Vagina (tissue), 2 donors: Measurements from ENCODE around the gene PCBD2. TPM values are rescaled to one million over a fixed set of nuclear protein-coding genes. Genes with fewer than 3 reads are reported as not detected.
"Not testable (repeated sequence)": the region's sequence is repeated elsewhere in the genome, so short reads cannot be mapped to it uniquely, and the experiment has no call there.

Experiments used
- DNase-seq, 2 donors: peaks; one replicate each; pipeline ENCODE4 v3.0.0-alpha.2; 2017; ENCODE audit errors: extremely low spot score in 2 of 2
- H3K27ac ChIP-seq: fragments of 200-600 bp; sonication (generic); one replicate; pipeline ENCODE4 v1.5.1; 2019
- H3K27me3 ChIP-seq: fragments of 200-600 bp; sonication (generic); one replicate; pipeline ENCODE4 v1.5.1; 2019
- H3K36me3 ChIP-seq, 2 donors: fragments of 200-600 bp; sonication (generic); one replicate each; pipeline ENCODE4 v1.5.1; 2017 to 2019
- H3K4me1 ChIP-seq: fragments of 200-600 bp; sonication (generic); one replicate; pipeline ENCODE4 v1.5.1; 2019
- H3K4me3 ChIP-seq, 2 donors: fragments of 200-600 bp; sonication (generic); 1 replicate in 1 of 2; 2 replicates in 1 of 2; pipeline ENCODE4 v1.5.1; 2016 to 2019
- H3K9me3 ChIP-seq: fragments of 200-600 bp; sonication (generic); one replicate; pipeline ENCODE4 v1.5.1; 2019
- CTCF ChIP-seq, 3 experiments: fragments of 450-650 bp in 2 of 3; fragments of 200-600 bp in 1 of 3; sonication (generic) in 1 of 3; IDR thresholded peaks; one replicate each; pipeline ENCODE4 v1.5.1; 2017 to 2019; ENCODE audit warnings: antibody characterized with exemption in 3 of 3, mild to moderate bottlenecking in 2 of 3, moderate library complexity in 2 of 3
- POLR2A ChIP-seq, 2 donors: fragments of 450-650 bp; IDR thresholded peaks; one replicate each; pipeline ENCODE4 v1.6.1; 2017; ENCODE audit warnings: antibody characterized with exemption in 2 of 2, mild to moderate bottlenecking in 2 of 2, moderate library complexity in 2 of 2
- POLR2AphosphoS5 ChIP-seq, 2 donors: sonication (generic); formaldehyde crosslinking; IDR thresholded peaks; one replicate each; pipeline ENCODE4 v1.9.0; 2017; ENCODE audit warnings: antibody characterized with exemption in 2 of 2, mild to moderate bottlenecking in 2 of 2, low read depth in 1 of 2; ENCODE audit not compliant: insufficient read depth in 1 of 2
- intact Hi-C: fragments of 100-400 bp; cut with DNase I; formaldehyde crosslinking; loops from one replicate; pipeline ENCODE4 v1.15.1; 2023
- total RNA-seq: library from RNA; depleted of rRNA; stranded (reverse); fragments of >200 nt; gene quantifications from one replicate; pipeline ENCODE4 v1.2.3, GENCODE V29; 2016

The PCBD2 gene
- total RNA-seq, 1 donor from 2014 or later, result 6.1 TPM

GRCh38 chr5:134993161-134993560 is 88.2 kb downstream of the PCBD2 start:
- TF ChIP-seq CTCF (IDR thresholded peaks at IDR 0.05), result no peak
- no peak for TF ChIP-seq POLR2AphosphoS5 (IDR thresholded peaks at IDR 0.05; ENCODE audit: insufficient read depth in 1 of 2, low read depth in 1 of 2)
- TF ChIP-seq POLR2A (IDR thresholded peaks at IDR 0.05), result no peak
- no peaks in the 10 kb centered on the region for H3K27me3 ChIP-seq
- no peaks in the 10 kb centered on the region for H3K36me3 ChIP-seq
- no peak overlapping the region for H3K27ac ChIP-seq
- H3K9me3 ChIP-seq, result no peaks in the 10 kb centered on the region
- H3K4me3 ChIP-seq, result no peak overlapping the region
- intact Hi-C loops, result no loop called here
- no peaks in the 10 kb centered on the region for H3K4me1 ChIP-seq
- no peak for DNase-seq

GRCh38 chr5:134994560-134995156 is 89.7 kb downstream of the PCBD2 start:
- intact Hi-C loops, result no loop called here
- no peaks in the 10 kb centered on the region for H3K9me3 ChIP-seq
- TF ChIP-seq POLR2A (IDR thresholded peaks at IDR 0.05) (no peak), CTCF (IDR thresholded peaks at IDR 0.05) (no peak), POLR2AphosphoS5 (IDR thresholded peaks at IDR 0.05; ENCODE audit: insufficient read depth in 1 of 2, low read depth in 1 of 2) (no peak)
- H3K4me1 ChIP-seq, result no peaks in the 10 kb centered on the region
- H3K4me3 ChIP-seq, result no peak overlapping the region
- no peak overlapping the region for H3K27ac ChIP-seq
- H3K27me3 ChIP-seq, result no peaks in the 10 kb centered on the region
- no peaks in the 10 kb centered on the region for H3K36me3 ChIP-seq
- no peak for DNase-seq

GRCh38 chr5:134995850-134996402 is 91.0 kb downstream of the PCBD2 start:
- Histone ChIP-seq H3K36me3 (no peaks in the 10 kb centered on the region), H3K27me3 (no peaks in the 10 kb centered on the region), H3K27ac (no peak overlapping the region), H3K4me1 (no peaks in the 10 kb centered on the region), H3K4me3 (no peak overlapping the region), H3K9me3 (no peaks in the 10 kb centered on the region)
- TF ChIP-seq POLR2AphosphoS5 (IDR thresholded peaks at IDR 0.05; ENCODE audit: insufficient read depth in 1 of 2, low read depth in 1 of 2), result no peak
- no peak for TF ChIP-seq POLR2A (IDR thresholded peaks at IDR 0.05)
- no peak for TF ChIP-seq CTCF (IDR thresholded peaks at IDR 0.05)
- no peak for DNase-seq
- intact Hi-C loops, result no loop called here

- Histone ChIP-seq H3K27ac (no peak overlapping the region), H3K36me3 (no peaks in the 10 kb centered on the region), H3K4me3 (no peak overlapping the region), H3K27me3 (no peaks in the 10 kb centered on the region), H3K4me1 (no peaks in the 10 kb centered on the region), H3K9me3 (no peaks in the 10 kb centered on the region)
- TF ChIP-seq CTCF (IDR thresholded peaks at IDR 0.05), result no peak
- TF ChIP-seq POLR2AphosphoS5 (IDR thresholded peaks at IDR 0.05; ENCODE audit: insufficient read depth in 1 of 2, low read depth in 1 of 2), result no peak
- no peak for TF ChIP-seq POLR2A (IDR thresholded peaks at IDR 0.05)
- no peak for DNase-seq
- intact Hi-C loops, result no loop called here
Measured at GRCh38 chr5:134997015-134997414, 92.1 kb downstream of the PCBD2 start.

GRCh38 chr5:134998068-134998467 is 93.1 kb downstream of the PCBD2 start:
- H3K27me3 ChIP-seq, H3K4me1 ChIP-seq, H3K27ac ChIP-seq, H3K4me3 ChIP-seq, intact Hi-C loops, DNase-seq, H3K9me3 ChIP-seq, H3K36me3 ChIP-seq: not testable (repeated sequence)
